ENCODE data around the gene CNFN.

Gene CNFN, protein sequence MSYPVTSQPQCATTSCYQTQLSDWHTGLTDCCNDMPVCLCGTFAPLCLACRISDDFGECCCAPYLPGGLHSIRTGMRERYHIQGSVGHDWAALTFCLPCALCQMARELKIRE

DNA sequence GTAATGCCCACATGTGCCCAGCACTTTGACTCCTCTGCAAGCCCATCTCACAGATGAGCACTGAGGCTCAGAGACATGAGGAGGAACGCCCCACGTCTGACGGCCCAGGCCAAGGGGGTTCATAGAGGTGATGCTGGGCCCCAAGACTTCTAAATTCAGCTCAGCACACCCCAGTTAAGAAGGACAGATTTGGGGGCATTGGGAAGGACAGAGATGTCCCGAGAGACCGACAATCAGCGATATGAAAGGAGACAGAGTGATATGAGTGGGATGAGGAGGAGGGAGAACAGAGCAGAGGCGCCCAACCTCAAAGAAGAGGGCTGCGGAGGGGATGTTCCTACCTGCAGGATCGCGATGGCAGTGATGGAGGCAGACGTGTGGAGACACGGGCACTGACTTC lies at the start of gene CNFN:
Gene CNFN (minus strand): TSS at position 399 of the 400 bp plus-strand sequence. CDS start 1,260 bp downstream, outside the sequence.
- DNase-seq, result no peak

DNA sequence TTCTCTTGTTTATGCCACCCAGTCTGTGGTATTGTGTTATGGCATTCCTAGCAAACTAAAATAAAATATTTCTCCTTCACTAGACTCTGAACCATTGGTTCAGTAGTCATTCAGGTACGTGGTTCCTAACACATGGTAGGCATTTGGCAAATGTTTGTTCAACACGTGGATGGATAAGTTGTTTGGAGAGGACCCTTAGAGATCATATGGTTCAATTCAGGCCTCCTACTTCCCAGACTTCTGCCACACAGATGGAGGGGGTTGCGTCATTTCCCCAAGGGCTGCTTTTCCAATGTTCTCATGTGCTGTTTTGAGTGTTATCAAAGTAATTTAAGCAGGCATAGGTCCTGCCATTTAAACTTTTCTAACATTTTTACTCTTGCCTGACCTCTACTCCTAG lies 45.9 kb upstream of the CNFN start:
- no peak for DNase-seq

DNA sequence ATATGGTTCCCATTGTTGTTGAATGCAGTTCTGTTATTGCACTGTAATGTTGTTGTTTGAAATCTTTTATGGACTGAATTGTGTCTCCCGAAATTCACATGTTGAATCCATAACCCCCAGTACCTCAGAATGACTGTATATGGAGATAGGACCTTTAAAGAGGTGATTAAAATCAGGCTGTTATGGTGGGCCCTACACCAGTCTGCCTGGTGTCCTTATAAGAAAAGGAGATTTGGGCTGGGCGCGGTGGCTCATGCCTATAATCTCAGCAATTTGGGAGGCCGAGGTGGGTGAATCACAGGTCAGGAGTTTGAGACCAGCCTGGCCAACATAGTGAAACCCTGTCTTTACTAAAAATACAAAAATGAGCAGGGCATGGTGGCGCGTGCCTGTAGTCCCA lies 45.2 kb upstream of the CNFN start:
- DNase-seq, result no peak

DNA sequence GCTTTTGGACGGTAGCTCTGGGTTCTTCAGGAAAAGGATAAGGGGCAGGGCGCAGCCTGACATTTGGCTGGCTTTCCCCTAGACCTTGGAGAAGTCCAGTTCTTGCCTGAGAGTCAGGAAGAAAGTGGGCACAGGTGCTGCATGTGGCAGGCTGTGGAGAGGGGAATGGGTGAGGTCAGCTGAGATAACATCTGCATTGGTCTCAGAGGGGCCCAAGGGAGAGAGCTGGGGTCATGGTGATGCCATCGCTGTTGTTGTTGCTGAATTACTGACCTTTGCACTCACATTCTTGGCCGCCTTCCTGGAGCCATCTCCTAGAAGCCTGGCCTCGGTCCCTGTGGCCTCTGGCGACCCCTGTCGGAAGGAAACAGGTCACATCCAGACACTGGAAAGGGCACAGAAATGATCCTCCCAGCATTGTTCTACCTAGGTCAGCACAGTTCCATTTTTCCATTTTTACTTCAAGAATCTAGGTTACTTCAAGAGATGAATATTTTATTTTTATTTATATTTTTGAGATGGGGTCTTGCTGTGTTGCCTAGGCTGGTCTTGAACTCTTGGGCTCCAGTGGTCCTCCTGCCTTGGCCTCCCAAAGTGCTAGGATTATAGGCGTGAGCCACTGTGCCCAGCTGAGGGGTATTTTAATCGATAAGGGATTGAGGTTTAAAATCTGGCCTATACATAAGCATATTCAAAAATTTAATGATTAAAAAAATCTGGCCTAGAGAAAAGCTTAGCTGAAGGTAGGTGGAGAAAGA lies 43.6 kb upstream of the CNFN start:
- peak; percentile 76 for DNase-seq

DNA sequence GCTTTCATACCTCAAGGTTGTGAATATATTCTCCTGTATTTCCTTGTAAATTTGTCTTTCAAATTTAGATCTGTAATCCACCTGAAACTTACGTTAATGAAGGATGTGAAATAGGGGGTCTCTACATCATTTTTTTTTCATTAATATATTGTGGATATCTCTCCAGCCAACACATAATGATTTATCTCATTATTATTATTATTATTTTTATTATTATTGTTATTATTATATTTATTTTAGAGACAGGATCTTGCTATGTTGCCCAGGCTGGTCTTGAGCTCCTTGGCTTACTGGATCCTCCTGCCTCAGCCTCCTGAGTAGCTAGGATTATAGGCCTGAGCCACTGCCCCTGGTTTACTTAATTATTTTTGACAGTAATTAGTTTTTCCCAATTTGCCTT lies 41.4 kb upstream of the CNFN start:
- no peak for DNase-seq

DNA sequence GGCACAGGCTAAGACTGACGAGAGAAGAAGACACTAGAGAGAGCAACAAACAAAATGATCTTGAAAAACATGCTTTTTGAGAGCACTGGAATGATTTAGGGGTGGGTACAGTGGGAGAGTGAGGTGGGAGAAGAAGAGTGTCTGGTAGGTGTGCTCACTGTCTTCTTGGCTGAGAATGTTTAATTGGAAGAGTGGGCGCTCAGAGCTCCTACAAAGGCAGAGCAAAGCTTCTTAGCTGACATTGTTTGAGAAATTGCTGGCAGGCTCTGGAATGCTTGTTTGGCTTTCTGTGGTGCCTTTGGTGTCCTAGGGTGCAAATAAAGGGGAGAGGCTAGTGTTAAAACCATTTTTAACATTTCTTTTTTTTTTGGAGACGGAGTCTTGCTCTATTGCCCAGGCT lies 38.6 kb upstream of the CNFN start:
- no peak for DNase-seq

DNA sequence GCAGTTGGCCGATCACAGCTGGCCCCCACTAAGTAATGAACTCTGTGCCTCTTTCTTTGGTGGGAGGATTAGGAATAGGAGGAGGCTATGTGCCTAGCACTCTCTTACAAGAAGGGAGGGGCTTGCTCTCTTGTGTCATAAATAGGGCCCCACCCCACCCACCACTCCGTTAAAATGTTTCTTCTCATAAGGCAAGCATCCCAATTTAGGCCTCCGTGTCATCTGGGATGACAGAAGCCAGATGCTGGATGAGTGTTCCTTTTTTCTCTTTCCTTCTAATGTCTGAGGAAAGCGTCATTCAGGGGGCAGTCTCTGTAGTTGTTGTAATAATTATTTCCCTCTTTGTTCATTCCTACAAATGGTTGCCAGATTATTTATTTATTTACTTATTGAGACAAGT lies 37.2 kb upstream of the CNFN start, which contains the start of gene LIPE:
Gene LIPE (minus strand): TSS at position 76 of the 400 bp plus-strand sequence. CDS start 239 bp downstream, outside the sequence.
- no peak for DNase-seq

DNA sequence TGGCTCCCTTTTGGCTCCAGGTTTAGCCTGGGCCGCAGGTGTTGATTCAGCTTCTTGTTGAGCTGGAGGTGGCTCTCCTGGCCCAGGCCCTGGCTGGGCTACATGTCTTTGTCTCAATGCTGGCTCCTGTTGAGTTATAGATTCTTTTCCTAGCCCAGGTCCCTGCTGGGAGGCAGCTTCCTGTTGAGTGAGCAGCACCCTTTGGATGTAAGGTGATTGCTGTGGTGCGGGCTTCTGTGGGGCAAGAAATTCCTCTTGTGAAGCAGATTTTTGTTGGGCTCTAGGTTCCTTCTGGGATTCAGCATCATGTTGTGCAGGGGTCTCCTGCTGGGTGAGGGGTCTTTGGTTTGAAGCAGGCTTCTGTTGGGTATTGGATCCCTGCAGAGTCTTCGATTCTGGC lies 36.5 kb upstream of the CNFN start:
- DNase-seq, result no peak

DNA sequence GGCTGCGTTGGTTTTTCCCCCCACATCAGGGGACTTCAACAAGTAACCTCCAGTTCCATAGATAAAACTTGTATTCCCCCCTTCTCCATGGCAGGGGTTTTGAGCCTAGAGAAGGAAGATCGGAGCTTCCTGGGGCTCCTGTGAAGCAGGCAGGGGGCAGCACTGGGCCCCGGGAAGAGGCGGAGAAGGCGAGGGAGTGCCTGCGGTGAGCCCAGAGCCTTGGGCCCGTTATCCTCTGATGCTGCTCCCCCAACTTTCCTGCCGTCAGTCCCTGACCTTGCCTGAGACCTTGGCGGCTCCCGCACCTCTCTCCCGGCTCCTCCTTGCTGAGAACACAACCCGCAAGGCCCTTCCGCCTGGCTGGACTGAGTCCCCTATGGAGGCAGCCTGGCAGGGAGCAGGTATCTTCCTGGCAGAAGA lies 34.6 kb upstream of the CNFN start:
- DNase-seq, result no peak

DNA sequence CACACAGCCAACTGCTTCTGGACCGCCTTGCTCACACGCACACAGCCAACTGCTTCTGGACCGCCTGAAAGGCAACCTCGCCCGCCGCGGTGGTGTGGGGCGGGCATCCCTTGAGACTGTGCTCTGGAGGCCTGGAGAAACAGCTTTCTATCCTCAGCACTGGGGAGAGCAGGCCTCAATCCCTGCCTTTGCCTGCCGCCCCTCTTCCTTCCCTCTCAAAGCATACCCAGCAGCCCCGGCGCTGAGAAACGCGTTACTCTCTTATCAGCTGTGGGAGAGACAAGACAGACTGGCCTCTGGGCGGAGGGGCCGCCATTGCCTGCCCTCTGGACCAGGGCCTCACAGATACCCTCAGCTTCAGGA lies 34.2 kb upstream of the CNFN start:
- DNase-seq, result peak; percentile 39

DNA sequence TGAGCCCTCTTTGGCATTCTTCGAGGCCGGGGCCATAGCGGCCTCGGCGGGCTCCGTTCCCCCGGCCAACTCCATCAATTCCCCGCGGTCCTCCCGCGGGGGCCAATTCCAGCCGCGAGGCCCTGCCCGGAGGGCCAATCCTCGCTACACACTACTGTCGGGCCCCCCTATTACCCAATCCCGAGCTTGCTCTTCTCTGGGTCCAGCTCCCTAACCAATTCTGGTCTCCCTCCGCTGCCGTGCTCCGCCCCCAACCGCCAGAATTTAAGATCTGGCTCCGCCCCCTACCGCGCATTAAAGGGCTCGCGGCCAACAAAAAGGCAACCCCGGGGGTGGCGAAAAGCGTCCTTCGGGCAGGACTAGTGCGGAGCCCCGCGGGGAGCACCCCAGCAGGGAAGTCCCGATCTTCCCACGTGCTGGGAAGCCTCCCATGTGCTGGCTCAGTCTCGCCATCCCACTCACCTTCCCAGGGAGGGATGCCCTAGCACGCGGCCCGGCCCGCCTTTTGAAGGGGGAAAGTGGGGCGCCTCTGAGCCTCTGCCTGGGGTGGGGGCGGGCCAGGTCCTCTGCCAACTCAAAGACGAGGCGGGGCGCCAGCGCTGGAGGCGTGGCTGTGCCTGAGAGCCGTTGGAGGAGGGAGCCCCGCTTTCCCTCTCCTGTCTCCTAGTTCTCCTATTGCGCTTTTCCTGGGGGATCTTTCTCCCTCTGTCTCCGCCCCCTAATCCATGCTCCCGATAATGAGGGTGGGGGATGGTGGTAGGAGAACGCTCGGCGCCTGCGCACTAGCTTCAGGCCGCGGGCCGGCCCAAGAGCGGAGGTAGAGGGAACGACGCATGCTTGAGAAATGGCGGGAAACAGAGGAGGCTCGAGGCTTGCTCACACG lies 33.6 kb upstream of the CNFN start:
- DNase-seq, result peak; percentile 97

DNA sequence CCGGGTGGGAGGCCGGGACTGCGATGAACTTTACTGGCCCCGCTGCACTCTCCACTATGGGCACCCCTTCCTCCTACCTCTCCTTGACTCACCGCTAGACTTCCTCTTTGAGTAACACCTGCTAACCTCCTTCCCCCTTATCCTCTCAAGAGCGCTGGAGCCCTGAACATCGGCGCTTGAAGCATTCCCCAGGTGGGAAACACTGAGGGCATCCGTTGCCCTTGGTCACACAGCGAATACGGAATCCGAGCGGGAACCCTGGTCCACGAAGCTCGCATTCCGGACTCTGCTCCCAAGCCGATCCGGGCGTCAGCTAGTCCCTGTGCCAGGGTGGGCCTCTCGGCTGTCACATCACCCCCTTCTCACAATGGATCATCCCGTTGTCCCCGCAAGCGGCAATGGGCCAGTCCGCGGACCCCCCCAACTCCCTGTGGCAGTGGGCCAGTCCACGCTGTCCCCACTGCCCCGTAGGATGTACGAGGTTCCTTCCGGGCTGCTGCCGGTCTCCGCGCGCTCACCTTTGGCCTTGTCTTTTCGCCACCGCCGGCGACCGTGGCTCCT lies 32.9 kb upstream of the CNFN start:
- peak; percentile 32 for DNase-seq

DNA sequence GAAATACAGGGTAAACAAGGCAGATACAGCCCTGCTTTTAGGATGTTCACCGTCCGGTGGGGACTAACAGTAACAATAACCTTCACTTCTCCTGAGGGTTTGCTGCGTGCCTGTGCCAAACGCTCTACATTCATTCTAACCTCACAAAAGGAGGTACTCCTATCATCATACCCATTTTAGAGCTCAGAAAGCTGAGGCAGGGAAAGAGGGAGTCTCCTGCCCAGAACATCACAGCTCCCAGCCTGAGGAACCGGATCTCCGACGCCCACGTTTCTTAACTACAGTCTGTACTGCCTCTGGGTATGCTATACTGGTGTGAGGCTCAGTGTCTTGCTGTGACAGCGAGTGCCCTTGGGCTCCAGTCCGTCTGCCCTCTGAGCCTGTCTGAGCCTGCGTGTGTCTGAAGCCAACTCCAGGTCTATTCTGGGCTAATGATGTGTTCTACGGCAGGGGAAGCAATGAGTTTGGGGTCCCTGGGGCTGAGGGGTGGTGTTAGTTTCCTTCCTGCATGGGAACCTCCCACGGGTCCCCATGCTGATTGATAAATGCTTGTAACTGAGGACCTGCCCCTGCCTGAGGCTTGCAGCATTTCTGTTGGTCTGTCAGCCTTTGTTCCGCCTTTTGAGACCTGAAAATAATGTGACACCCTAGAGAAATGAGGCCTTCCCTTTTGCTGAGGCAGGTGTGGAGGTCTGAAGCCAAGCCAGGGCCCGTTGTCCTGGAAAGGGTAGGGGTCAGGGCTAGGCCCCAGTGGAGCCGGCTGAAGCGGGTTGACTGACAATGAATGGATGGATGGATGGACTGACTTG lies 32.2 kb upstream of the CNFN start:
- peak; percentile 49 for DNase-seq

DNA sequence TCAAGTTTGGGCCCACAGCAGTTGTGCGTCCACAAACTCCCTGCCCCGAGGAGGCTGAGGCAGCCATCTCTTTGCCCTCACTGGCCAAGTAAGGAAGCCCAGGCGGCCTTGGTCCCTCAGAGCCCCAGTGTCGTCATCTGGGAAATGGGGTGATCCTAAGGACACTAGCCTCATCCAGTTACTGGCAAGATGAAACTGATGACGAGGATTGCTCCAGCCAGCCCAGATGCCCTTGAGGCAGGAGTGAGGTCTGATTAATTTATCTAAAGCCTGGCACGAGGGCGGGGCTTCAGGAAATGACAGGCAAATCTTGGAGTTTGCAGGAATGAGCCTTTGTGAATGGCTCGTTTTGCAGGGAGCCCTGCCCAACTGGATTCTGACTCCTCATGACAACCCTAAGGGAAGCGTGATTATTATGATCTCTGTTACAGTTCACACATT lies 31.5 kb upstream of the CNFN start:
- DNase-seq, result no peak

DNA sequence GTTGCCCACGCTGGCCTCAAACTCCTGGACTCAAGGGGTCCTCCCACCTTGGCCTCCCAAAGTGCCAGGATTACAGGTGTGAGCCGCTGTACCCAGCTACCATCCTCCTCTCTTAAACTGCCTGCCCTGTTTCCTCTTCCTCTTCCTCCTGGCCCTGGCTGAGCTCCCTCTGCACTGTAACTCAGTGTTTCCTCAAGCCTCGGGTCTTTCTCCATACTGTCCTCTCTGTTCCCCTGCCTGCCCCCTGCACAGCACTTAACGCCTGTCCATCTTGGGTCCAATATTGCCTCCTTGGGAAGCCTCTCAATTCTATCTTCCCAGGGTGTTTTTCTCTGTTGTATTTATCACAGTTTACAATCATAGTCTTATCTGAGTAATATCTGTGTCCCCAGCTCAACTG lies 31.0 kb upstream of the CNFN start:
- no peak for DNase-seq

DNA sequence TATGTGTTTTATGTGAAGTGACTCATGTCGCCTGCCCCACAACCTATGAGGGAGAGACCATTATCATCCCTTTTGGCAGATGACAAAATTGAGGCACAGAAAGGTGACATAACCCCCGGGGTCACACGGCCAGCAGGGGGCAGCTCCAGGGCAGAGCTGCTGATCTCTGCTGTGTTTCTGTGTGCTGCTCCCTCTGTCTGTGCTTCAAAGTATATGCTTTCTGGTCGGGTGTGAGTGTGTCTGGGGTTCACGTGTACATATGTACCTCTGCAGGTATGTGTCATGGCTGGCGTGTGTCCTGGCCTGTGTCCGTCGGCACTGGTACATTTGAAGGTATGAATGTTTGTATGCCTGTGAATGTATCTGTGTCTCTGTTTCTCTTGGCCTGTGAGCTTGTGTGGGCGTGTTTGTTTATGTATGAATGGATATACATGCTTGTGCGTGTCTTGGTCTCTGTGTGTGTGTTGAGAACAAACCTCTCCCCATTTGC lies 30.0 kb upstream of the CNFN start:
- DNase-seq, result peak; percentile 88

DNA sequence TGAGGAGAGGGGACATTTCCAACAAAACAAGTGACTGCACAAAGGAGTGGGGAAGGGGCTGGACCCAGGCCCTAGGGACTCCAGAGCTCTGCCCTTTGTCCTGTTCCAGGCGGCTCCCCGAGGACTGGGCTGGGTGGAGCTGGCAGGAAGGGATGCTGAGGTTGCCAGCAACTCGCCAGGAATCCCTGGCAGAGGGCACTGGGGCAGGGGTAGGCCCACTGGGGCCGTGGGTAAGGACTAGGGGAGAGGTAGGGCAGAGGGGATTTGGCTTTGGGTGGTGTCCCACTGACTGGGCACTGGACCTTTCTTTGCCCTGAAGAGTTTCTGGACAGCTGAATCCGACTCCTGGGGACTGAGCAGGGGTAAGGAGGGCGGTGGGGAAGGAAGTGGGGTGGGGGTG lies 29.2 kb upstream of the CNFN start:
- no peak for DNase-seq

DNA sequence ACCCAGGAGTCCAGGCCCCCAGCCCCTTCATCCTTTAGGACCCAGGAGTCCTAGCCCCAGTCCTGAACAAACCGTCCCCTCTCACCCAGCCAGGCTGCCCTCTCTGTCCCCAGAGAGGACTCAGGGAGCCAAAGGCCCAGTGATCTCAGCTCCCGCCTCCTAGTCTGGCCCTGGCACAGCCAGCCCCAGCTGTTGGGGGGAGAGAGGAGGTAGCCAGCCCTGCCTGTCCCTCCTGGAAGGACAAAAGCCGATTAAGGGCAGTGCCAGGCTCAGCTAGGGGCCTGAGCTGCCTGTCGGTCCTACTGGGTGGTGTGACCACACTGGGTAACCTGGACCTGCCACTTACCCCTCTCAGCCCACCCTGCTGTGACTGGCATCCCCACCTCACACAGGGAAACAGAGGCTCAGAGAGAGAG lies 22.6 kb upstream of the CNFN start:
- no peak for DNase-seq

DNA sequence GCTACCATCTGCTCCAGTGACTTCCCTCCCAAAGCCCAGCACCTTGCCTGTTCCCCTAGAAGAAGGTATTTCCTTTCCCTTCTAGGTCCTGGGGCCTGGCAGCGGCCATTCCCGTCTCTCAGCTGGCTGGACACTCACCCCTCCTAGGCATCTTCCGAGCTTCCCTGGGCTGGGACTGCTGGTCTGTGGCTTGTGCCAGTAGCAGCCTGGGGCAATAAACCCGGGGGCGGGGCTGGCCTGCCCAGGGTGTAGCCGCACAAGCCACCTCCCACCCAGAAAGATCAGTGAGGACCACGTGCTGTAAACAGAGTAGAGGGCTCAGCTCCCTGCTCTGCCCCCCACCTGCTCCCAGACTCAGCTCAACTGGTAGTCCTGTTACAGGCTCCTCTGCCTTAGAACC lies 22.1 kb upstream of the CNFN start:
- DNase-seq, result no peak

DNA sequence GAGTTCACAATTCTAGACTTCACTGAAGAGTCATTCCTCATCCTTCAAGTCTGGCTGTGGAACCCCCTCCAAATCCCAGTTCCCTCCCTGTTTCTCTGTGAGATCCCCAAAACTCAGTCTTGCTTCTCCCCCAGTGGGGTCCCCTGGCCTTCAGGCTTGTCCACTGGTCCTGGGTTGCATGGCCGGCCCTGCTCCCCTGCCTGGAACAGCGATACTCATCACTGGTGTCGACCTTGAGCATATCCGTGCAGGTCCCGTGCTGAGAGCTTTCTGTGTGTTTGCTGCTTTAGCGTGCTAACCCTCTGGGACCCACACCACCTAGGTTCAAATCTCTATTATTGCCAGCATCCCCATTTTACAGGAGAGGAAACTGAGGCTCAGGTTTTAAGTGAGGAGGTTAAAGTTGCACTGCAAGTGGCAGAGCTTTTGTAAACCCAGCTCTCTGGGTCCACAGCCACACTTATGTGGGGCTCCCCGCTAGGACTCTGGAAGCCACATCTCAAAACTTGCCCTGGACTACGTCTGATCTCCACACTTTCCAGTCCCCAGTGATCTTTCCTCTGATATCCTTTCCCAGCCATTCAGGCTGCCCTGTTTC lies 21.6 kb upstream of the CNFN start:
- no peak for DNase-seq

DNA sequence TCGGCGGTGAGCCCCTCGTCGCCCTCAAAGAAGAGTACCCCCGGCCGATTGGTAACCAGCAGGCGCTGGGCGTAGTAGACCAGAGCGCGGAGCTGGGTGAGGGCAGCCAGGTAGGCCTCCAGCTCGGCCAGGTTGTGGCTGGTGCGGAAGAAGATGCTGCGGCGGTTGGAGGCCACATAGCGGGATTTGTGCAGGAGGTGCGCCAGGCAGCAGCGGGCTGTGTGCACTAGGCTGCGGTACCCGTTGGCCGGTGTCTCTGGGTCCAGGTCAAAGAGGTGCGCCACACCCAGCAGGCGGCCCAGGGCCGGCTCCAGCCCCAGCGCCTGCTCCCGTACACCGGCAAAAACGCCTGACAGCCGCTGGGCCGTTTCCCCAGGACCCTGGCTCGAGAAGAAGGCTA lies 20.3 kb upstream of the CNFN start:
- no peak for DNase-seq

DNA sequence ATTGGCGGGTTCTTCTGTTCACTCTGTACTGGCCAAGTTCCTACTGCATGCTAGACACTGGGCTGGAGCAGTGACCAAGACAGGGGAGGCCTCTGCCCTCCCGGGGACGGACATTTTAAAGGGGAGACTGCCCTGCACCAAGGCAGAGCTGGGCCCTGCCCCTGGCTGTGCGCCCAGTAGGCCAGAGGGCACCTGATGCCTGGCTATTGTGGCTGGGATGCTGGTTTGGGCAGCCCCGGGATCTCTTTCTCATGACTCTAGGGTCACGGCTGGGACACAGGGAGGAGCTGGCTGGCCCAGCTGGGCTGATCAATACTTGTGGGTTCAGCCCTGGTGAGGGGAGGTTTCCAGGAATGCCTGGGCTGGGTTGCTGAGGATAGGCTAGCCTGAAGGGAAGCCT lies 19.4 kb upstream of the CNFN start:
- DNase-seq, result no peak
